Measurements from ENCODE around the gene RPA1.
"Not testable (repeated sequence)": the region's sequence is repeated elsewhere in the genome, so short reads cannot be mapped to it uniquely, and the experiment has no call there.

RPA1 gene

GRCh38 chr17:1813088-1813487 is 16.7 kb upstream of the RPA1 start:
- DNase-seq (ENCODE audit: low spot score) = no peak

GRCh38 chr17:1820528-1821252 is 9.1 kb upstream of the RPA1 start:
- DNase-seq (ENCODE audit: low spot score) = no peak

- DNase-seq (ENCODE audit: low spot score) = no peak
Observed at GRCh38 chr17:1829216-1829591, 601 bp upstream of the RPA1 start.

GRCh38 chr17:1830288-1830687 is 483 bp downstream of the RPA1 start:
- peak; percentile 12 for DNase-seq (ENCODE audit: low spot score)

GRCh38 chr17:1834380-1835149 is 4.8 kb downstream of the RPA1 start:
- peak; percentile 43 for DNase-seq (ENCODE audit: low spot score)

- no peak for DNase-seq (ENCODE audit: low spot score)
Observed at GRCh38 chr17:1839516-1839915, 9.7 kb downstream of the RPA1 start.

GRCh38 chr17:1843947-1844346 is 14.1 kb downstream of the RPA1 start:
- DNase-seq (ENCODE audit: low spot score) = no peak

GRCh38 chr17:1847191-1847590 is 17.4 kb downstream of the RPA1 start:
- no peak for DNase-seq (ENCODE audit: low spot score)

- no peak for DNase-seq (ENCODE audit: low spot score)
Observed at GRCh38 chr17:1852327-1852726, 22.5 kb downstream of the RPA1 start.

- DNase-seq (ENCODE audit: low spot score) = no peak
Observed at GRCh38 chr17:1853698-1854097, 23.9 kb downstream of the RPA1 start.

- DNase-seq (ENCODE audit: low spot score) = not testable (repeated sequence)
Observed at GRCh38 chr17:1856462-1856861, 26.7 kb downstream of the RPA1 start.

GRCh38 chr17:1860978-1861377 is 31.2 kb downstream of the RPA1 start:
- no peak for DNase-seq (ENCODE audit: low spot score)

GRCh38 chr17:1861391-1862010 is 31.7 kb downstream of the RPA1 start:
- DNase-seq (ENCODE audit: low spot score) = no peak

- peak; percentile 79 for DNase-seq (ENCODE audit: low spot score)
Observed at GRCh38 chr17:1865252-1866037, 35.6 kb downstream of the RPA1 start.

- DNase-seq (ENCODE audit: low spot score) = no peak
Observed at GRCh38 chr17:1867307-1867706, 37.5 kb downstream of the RPA1 start.

- no peak for DNase-seq (ENCODE audit: low spot score)
Observed at GRCh38 chr17:1868090-1868489, 38.3 kb downstream of the RPA1 start.

- peak; percentile 75 for DNase-seq (ENCODE audit: low spot score)
Observed at GRCh38 chr17:1870592-1870991, 40.8 kb downstream of the RPA1 start.

- peak; percentile 81 for DNase-seq (ENCODE audit: low spot score)
Observed at GRCh38 chr17:1871756-1872155, 42.0 kb downstream of the RPA1 start.

- no peak for DNase-seq (ENCODE audit: low spot score)
Observed at GRCh38 chr17:1872254-1872653, 42.4 kb downstream of the RPA1 start.

- DNase-seq (ENCODE audit: low spot score) = no peak
Observed at GRCh38 chr17:1872976-1873375, 43.2 kb downstream of the RPA1 start.

- DNase-seq (ENCODE audit: low spot score) = peak; percentile 70
Observed at GRCh38 chr17:1873418-1873817, 43.6 kb downstream of the RPA1 start.

- no peak for DNase-seq (ENCODE audit: low spot score)
Observed at GRCh38 chr17:1875597-1875996, 45.8 kb downstream of the RPA1 start.
